ENCODE measurements around the gene RDX. TPM values are rescaled to one million over a fixed set of nuclear protein-coding genes. Genes with fewer than 3 reads are reported as not detected.

The RDX gene
- total RNA-seq, 1 donor from 2014 or later, result 86.0 TPM

DNA sequence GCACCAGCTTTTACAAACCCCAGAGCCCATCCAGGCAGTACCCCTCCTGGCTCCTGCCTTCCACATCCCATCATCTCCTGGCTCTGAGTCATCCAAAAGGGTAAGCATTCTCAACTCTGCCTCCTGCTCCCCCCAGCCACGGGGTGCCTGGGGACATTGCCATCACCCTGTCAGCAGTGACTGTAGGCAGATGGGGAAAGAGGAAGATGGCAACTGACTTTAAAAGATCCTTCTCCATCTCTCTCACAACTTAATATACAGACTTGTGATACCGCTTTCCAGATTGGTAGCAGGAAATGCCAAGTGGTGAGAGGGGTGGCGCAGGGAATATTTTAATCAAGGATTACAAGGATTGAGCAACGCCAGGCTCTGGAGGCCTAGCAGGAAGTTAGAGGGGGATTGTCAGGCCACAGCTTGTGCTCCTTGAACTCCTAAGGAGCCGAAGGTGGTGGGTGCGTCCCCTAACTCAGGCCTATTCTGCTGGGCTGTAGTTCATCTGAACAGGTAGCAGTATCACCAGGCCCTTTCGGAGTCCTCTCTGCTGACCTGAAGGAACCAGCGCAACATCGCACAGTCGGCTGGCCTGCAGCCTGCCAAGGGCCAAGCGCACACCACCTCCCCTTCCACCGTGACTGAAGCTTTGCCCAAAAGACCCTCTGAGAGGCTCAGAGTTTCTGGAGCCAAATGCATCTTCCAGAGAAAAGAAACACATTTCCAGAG lies 119.9 kb downstream of the RDX start:
- no peak for FAIRE-seq
- no peak for DNase-seq (ENCODE audit: low spot score in 2 of 2)

DNA sequence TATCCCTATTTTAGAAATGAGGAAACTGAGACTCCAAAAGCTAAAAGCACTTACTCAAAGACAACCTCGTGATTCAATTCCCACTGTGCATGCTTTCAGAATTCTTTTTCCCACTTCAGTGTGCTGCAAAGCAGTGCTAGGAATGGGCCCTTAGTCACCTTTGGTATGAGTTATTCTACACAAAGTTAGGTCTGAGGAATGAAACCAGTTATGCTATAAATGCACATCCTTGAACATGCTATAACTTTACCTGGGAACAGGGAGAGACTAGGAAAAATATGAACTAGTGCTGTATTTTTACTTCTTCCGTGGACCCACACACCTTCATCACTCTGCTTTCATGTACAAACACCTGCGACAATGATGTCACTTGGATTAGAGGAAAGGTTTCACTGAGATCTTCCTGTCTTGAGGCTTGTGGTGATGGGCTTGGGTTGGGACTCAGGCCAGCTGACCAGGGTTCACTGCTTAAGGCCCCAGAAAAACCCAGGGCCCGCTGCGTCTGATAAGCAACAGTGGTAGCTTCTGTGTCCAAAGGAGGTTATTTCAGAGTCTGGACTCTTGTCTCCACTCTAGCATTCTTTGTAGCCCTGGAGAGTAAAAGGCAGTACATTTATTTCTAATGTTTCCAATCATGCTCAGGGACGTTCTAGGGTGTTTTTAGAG lies 121.6 kb downstream of the RDX start:
- DNase-seq (ENCODE audit: low spot score in 2 of 2) (no peak), FAIRE-seq (no peak)

DNA sequence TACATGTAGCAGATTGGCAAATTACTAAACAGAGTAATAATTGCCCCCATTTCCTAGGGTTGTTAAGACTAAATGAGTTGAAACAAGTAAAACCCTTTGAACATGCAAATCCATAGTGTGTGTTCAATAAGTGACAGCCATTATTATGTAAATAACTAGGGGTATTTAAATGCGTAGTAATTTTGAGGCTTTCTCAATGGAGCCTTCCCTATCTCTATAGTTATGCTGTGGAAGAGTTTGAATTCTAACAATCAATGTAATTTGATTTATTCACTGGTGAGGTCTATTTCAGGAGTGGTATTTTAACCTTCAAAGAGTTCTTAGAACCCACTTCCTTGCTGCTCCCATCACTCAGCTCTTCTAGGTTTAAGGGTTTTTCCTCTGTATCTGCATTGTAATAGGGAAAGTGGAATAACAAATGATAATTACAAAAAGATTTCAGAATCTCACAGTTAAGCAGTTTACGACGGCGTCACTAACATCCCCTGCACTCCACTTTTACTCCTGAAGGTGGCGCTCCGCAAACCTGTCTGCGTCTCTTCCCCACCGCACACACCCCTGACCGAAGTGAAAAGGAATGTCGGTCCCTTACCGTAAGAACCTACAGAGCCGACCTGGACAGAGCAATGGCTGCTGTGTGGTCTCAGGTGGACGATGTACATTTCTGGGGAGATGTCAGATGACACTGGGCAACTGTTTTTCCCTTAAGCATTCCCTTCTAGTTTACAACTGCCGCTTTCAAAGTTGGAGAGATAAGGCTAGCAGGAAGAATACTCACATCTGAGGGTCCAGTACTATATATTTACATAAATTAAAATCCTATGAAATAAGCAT lies 122.4 kb downstream of the RDX start:
- FAIRE-seq (no peak), DNase-seq (ENCODE audit: low spot score in 2 of 2) (peak in 1 of 2 donors; percentile 42)

DNA sequence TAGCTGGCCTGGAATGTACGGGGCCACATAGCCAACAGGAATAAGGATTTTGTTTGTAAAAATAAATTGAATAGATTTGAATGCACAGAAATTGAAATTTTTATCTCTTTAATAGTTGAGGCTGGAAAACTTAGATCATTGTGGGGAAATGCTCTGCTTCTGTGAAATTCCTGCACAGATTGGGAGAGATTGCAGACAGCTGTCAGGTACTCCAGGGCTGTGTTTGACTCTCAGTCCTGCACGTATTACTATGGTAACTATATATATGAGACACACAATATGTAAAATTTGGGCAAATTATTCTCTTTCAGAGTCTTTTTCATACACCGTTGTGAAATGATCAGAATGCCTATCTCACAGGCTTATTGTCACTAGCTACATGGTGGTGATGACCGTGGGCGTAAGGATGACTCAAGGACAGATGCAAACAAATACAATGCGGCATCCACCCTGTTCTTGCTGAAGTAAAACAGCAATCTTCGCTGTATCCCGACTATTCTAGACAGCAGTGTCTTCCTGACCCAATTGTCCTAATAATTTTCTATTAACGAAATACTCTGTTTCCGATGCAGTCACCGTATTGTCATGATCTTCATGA lies 123.8 kb downstream of the RDX start:
- DNase-seq (ENCODE audit: low spot score in 2 of 2) (no peak), FAIRE-seq (no peak)

DNA sequence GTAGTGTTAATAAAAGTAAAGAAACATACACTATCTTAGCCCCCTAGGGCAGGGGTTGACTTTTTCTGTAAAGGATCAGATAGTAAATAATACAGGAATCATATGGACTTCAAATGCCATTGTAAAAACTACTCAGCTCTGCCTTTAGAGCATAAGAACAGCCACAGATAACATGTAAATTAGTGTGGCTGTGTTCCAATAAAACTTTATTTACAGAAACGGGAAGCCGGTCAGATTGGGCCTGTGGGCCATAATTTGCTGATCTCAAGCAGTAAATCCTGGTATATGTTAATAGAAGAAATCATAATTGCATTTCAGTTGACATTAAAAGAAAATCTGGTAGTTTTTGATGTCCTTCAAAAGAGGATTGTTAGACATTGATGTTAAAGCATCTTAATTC lies 126.7 kb downstream of the RDX start:
- no peak for DNase-seq (ENCODE audit: low spot score in 2 of 2)
- FAIRE-seq, result no peak

DNA sequence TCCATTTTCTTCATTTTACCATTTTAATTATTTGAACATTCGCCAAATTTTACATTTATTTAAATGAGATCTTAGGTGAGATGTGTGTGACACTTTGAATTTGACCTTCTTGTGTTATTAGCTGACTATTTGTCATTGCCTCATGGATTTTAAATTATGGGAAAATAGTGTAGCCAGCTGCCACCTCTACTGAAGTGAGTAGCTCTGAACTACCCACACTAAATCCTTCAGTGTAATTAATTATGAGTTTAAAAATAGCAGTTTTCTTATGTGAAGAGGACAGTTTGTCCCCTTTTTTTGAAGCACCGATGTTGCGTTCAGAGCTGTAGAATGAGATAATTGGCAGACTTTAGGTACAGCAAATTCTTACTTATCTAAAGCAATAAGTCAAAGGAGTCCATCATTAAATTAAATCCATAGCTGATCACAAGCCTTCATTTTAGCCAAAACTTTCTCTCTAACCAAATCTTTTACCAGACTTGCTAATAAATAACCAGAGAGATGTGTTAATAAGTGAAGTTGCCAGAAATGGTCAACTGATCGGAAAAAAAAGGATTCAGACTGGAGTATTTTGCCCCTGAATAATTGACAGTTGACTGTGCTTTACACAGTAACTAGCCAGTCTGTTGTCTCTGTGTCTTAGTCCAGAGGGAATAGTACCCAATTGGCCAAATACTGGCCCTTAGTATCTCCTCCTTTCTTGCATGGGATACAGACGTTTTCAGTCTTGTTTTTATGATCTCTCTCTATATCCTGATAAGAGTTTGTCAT lies 128.2 kb downstream of the RDX start:
- no peak for DNase-seq (ENCODE audit: low spot score in 2 of 2)
- no peak for FAIRE-seq

DNA sequence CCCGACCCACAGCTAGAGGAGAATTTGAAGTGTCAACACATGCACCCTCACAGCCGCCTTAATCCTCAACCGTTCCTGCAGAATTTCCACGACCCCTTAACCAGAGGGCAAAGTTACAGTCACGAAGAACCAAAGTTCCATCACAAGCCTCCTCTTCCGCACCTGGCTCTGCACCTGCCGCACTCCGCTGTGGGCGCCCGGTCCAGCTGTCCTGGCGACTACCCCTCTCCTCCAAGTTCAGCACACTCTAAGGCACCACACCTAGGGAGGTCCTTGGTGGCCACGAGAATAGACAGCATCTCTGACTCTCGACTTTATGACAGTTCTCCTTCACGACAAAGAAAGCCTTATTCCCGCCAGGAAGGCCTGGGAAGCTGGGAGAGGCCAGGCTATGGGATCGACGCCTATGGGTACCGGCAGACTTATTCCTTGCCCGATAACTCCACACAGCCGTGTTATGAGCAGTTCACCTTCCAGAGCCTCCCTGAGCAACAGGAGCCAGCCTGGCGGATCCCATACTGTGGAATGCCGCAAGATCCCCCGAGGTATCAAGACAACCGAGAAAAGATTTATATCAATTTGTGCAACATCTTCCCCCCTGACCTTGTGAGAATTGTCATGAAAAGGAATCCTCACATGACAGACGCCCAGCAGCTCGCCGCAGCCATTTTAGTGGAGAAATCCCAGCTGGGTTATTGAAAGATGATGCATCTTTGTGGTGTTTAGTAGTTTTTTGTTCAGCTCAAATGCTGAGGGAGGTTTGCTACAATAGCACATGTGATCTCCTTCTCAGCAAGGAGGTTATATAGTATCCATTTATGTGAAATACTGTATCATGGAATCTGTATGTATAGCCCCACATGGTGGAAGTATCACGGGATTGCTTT lies 131.1 kb downstream of the RDX start:
- no peak for FAIRE-seq
- no peak for DNase-seq (ENCODE audit: low spot score in 2 of 2)

DNA sequence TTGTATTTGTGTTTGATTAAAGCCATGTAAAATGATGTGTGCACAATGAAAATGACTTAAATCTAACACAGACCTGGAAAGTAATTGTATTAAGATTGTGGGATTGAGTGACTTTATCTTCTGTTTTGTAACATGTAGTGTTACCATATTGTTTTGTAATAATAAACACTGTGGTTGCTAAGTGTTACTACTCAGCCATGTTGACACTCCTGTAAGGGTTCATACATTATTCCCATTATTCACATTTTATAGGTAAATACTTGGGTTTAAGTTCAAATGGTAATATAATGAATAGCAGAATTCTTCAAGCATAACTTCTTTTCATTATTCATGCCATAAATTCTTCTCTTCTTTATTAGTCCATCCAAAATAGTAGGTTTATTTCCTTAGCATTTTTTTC lies 134.2 kb downstream of the RDX start:
- DNase-seq (ENCODE audit: low spot score in 2 of 2) (no peak), FAIRE-seq (no peak)

DNA sequence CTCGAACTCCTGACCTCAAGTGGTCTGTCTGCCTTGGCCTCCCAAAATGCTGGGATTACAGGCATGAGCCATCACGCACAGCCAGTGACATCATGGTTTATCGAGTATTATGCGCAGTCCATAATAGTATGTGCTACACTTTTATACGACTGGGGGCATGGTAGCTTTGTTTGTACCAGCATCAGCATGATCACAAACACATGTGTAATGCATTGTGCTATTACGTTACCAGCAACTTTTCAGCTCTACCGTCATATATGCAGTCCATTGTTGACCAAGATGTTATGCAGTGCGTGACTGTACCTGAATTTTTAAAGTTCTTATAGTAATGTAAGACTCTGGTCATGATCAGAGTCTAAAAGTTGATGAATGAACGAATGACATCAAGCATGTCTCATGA lies 135.4 kb downstream of the RDX start:
- no peak for DNase-seq (ENCODE audit: low spot score in 2 of 2)
- no peak for FAIRE-seq

DNA sequence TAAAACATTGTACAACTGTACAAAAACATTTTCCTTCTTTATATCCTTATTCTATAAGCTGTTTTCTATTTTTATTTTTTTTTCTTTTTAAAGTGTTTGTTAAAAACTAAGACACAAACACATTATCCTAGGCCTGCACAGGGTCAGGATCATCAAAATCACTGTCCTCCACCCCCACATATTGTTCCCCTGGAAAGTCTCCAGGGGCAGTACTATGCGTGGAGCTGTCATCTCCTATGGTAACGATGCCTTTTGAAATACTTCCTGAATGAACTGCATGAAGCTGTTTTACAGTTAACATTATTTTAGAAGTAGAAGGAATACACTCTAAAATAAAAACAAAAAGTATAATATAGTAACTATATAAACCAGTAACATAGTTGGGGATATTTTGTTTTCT lies 136.0 kb downstream of the RDX start:
- no peak for DNase-seq (ENCODE audit: low spot score in 2 of 2)
- FAIRE-seq, result peak; percentile 83

DNA sequence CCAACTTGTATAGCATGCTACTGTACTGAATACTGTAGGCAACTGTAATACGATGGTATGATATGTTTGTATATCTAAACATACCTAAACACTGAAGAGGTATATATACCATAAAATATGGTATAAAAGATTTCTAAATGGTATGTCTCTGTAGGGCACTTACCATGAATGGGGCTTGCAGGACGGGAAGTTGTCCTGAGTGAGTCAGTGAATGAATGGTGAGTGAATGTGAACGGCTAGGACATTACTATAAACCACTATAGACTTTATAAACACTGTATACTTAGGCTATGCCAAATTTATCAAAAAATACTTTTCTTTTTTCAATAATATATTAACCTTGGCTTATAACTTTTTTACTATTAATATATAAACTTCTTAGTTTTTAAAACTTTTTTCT lies 136.4 kb downstream of the RDX start:
- DNase-seq (ENCODE audit: low spot score in 2 of 2) (no peak), FAIRE-seq (no peak)

DNA sequence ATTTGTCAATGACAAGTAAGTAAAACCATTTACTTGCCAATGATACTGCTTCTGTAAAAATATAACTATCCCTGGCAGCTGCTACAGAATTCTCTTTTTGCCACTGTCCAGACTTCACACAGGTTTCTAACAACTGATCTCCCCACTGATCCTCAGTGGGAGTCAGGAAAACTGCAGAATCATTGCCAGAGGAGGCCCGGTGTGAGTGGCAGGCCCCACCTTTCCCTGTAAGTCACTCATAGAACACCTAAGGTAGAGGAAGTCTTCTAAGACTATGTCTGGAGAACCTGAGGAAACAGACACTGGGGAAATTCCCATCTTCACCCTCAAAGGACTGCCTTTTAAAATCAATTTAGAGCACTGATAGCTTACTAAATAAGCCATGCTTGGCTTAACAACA lies 136.9 kb downstream of the RDX start:
- no peak for FAIRE-seq
- no peak for DNase-seq (ENCODE audit: low spot score in 2 of 2)

DNA sequence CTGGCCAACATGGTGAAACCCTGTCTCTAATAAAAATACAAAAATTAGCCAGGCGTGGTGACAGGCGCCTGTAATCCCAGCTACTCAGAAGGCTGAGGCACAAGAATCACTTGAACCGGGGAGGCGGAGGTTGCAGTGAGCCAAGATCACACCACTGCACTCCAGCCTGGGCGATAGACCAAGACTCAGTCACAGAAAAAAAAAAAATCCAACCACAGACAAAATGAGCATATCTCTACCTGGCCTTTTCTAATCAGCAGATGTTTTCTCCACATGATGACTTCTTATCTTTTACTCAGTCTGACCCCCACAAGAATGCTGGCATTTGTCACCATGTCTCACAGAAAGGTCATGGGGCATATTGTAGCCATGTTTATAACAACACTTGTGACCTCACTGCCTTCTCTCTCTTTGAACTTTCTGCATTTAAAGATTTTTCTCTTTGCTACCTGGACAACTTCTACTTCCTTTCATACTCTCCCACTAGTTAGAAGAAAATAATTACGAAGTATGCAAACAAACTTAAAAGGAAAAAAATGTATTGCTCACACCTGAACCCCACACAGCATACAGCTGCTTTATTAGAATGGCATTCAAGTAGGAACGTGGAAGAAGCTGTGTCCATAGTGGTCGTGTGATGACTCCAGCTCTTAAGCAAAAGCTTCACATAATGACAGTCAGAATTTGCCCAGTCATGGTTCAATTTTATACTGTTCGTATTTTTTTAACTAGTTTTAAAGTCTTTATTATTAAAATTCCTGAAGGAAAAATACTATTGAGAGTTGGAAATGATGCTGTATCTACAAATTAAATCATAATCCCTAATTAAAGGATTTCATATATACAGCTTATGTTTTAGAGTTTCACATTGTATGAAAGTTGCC lies 137.9 kb downstream of the RDX start:
- DNase-seq (ENCODE audit: low spot score in 2 of 2) (no peak), FAIRE-seq (no peak)

DNA sequence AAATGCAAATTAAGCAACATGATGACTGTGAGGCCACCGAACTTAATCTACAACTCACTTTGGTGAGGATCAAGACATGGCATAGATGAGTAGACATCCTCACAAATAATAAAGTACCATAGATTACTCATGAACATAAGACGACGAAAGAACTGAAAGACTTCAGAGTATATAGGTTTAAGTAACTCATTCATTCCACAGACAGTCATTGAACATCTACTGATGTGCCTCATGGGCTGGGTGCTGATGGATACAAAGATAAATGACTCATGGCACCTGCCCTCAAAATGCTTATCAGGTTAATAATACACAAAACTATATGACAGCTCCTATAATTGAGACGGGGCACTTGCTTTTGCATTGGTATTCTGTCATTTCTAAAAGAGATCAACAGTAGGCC lies 139.9 kb downstream of the RDX start:
- FAIRE-seq, result no peak
- no peak for DNase-seq (ENCODE audit: low spot score in 2 of 2)

DNA sequence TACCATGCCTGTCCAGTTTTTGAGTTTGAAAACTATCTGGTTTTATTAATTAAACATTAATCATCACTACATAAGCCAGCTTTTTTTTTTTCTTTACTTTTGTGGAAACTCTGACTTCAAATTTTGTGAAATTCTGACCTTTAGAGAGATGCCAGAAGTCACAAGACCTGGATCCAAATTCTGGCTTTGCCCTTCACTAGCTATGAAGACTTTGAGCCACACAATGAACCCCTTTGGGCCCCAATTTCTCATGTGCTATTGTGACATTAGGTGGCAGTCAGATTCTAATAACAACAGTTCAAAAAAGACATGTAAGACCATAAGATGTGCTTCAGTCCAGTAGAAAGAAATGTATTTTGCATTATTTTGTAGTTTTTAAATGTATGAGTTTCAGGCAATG lies 142.9 kb downstream of the RDX start:
- FAIRE-seq (no peak), DNase-seq (ENCODE audit: low spot score in 2 of 2) (no peak)

DNA sequence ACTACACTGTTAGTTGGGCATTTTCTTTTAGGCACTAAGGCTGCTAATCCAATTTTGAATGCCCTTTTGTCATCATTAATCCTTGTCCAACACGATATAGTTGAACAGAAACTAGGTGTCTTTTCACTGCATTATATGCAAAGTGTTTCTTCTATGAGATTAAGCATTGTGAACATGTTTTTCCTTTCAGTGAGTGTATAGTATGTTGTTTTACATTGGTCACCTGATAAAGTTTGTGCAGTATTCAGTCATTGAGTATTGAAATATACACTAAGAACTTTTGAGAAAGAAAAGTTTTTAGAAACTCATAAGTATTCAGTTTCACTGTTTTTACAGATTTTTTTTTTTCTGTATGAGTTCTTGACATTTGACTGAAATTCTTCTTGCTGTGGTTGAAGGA lies 144.2 kb downstream of the RDX start:
- no peak for DNase-seq (ENCODE audit: low spot score in 2 of 2)
- FAIRE-seq, result no peak

DNA sequence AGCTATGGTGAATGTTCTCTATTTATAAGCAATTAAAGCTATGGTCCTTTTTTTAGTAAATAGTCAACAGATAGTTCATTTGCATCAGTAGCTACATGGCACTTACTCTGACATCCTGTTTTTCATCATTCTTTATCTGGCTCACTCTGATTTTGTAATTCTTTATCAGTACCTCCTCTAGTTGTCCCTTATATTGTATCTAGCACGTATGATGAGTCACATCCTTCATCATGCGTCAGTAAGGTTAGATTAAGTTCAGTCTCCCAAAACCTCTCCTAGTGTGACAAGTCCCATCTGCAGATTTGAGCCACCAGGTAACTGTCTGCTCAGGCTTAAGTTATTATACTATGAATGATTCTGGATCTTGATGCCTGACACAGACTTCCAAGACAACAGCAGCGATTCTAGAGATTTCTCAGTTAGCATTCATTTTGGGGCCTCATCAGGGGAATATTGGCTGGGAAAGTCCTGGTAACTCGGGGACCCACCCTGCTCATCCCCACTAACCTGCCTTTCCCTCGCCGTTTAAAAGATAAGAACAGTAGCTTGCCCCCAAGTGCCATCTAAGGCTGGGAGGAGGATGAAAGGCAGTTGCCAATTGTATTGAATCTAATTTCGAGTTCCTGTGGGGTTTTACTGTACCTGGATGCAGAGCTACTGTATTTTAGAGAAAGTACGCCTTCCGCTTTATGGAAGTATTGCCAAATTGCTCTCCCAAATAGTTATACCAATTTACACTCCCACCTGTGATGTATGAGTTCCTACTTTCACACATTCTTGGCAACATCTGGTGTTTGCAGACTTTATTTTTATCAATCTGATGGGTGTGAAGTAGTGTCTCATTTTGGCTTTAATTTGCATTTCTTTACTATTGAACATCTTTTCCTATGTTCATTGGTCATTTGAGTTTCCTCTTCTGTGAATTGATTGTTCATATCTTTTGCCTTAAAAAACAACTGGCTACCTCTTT lies 147.4 kb downstream of the RDX start:
- FAIRE-seq (no peak), DNase-seq (ENCODE audit: low spot score in 2 of 2) (no peak)

All from frontal cortex (tissue), 4 donors.